Bronchial epithelial cell (primary cell): Measurements from ENCODE around the gene PSME3. TPM values are rescaled to one million over a fixed set of nuclear protein-coding genes. Genes with fewer than 3 reads are reported as not detected.
A peak's percentile ranks its signal among the peaks of the same experiment; 100 is the strongest.

Source experiments
- DNase-seq: peaks from one replicate; pipeline ENCODE4 v3.0.0-alpha.2; 2010; ENCODE audit warnings: low read depth
- FAIRE-seq: peaks from 2 replicates; lab custom pipeline; 2011; peaks lifted over from hg19 to GRCh38; lab: Jason Lieb, UNC
- H3K27me3 ChIP-seq: 2 replicates; pipeline ENCODE4 v1.5.1; 2011; ENCODE audit warnings: low read length; ENCODE audit not compliant: control insufficient read depth, insufficient read depth
- H3K36me3 ChIP-seq: 2 replicates; pipeline ENCODE4 v1.5.1; 2011; ENCODE audit warnings: low read length; ENCODE audit not compliant: control insufficient read depth, insufficient read depth
- H3K4me3 ChIP-seq: 2 replicates; pipeline ENCODE4 v1.5.1; 2011; ENCODE audit warnings: mild to moderate bottlenecking, low read depth, low read length, control low read depth
- CTCF ChIP-seq: IDR thresholded peaks from 2 replicates; pipeline ENCODE4 v1.5.1; 2011; ENCODE audit warnings: mild to moderate bottlenecking, moderate library complexity, low read length, control low read depth, inconsistent platforms; ENCODE audit not compliant: insufficient read depth, severe bottlenecking
- total RNA-seq: library from RNA; depleted of rRNA; stranded (reverse); fragments of >200 nt; gene quantifications from 2 replicates; pipeline ENCODE4 v1.2.1, GENCODE V29; 2014

PSME3 gene
- total RNA-seq, 1 donor from 2014 or later, result 57.7 TPM

DNA sequence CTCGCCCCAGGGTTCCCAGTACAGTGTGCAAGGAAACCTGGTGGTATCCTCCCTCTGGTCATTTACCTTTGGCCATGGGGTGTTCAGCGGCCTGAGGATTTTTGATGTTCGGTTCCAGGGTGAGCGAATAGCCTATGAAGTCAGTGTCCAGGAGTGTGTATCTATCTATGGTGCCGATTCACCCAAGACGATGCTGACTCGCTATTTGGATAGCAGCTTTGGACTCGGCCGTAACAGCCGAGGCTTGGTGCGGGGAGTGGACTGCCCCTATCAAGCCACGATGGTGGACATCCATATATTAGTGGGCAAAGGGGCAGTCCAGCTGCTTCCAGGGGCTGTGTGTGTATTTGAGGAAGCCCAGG, 12.3 kb downstream of the PSME3 start:
- FAIRE-seq (no peak), DNase-seq (no peak)
- peaks cover 16% of the 10 kb centered on the region for H3K36me3 ChIP-seq
- no peak for TF ChIP-seq CTCF
- H3K27me3 ChIP-seq, result no peaks in the 10 kb centered on the region
- H3K4me3 ChIP-seq, result no peak overlapping the region

GRCh38 chr17:42845918-42846593, 12.9 kb downstream of the PSME3 start:
- Histone ChIP-seq H3K27me3 (no peaks in the 10 kb centered on the region), H3K36me3 (peaks cover 15% of the 10 kb centered on the region), H3K4me3 (no peak overlapping the region)
- TF ChIP-seq CTCF, result no peak
- no peak for DNase-seq
- no peak for FAIRE-seq

DNA sequence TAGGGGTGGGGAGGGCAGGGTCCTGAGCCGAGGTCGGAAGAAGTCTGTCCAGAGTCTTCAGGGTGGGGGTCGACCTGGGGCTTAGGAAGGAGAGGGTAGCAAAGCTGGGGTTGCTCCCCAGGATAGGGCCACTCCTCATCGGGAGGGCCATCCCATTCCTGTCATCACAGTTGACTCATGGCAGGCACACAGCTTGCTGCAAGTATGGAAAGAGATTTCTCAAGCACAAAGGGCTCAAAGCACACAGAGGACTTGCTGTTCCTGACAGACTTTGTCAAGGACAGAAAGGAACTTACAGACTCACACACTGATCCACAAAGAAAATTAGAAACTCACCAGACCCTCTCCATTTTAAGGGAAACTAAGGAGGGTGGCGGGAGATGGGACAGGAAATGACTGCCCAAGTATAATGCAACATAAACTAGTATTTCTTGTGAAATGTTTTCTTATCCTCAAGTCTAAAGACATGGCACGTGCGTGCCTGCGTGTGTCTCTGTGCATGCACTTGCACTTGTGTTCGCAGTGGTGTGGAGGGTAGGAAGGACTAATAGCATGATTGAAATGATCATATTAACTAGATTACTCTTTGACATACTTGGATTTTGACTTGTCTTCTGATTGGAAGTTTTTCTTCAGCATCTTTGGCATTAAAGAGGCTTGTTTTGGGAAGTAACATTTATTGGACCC, 13.5 kb downstream of the PSME3 start:
- no peak for TF ChIP-seq CTCF
- FAIRE-seq (peak; percentile 83), DNase-seq (peak; percentile 58)
- Histone ChIP-seq H3K27me3 (no peaks in the 10 kb centered on the region), H3K36me3 (peaks cover 14% of the 10 kb centered on the region), H3K4me3 (no peak overlapping the region)

- Histone ChIP-seq H3K36me3 (peaks cover 8% of the 10 kb centered on the region), H3K27me3 (no peaks in the 10 kb centered on the region), H3K4me3 (no peak overlapping the region)
- FAIRE-seq (no peak), DNase-seq (no peak)
- no peak for TF ChIP-seq CTCF
These were observed 14.9 kb downstream of the PSME3 start for GRCh38 chr17:42848093-42848492.

DNA sequence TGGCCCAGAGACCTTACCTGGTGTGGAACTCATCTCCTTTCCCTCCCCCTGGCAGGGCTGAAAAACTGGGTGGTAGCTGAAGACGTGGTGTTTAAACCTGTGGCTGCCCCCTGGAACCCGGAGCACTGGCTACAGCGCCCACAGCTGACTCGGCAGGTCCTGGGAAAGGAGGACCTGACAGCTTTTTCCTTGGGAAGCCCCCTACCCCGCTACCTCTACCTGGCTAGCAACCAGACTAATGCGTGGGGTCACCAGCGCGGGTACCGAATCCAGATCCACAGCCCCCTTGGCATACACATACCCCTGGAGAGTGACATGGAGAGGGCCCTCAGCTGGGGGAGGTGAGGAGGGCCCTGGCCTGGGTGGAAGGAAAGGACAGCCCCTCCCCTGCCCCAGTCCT, 15.8 kb downstream of the PSME3 start:
- FAIRE-seq (no peak), DNase-seq (no peak)
- no peaks in the 10 kb centered on the region for H3K27me3 ChIP-seq
- TF ChIP-seq CTCF, result no peak
- H3K4me3 ChIP-seq, result no peak overlapping the region
- peaks cover 5% of the 10 kb centered on the region for H3K36me3 ChIP-seq
